HepG2 (cell line): Measurements from ENCODE around the gene REEP3. TPM values are rescaled to one million over a fixed set of nuclear protein-coding genes. Genes with fewer than 3 reads are reported as not detected.

Experiments
- ATAC-seq: fragments of 200-7000 bp; cut with Tn5 transposase; 3 replicates; pipeline ENCODE4 v1.9.1; 2020; ENCODE audit warnings: mild to moderate bottlenecking, moderate library complexity
- BruUV-seq: library from RNA; stranded (reverse); fragments of 400-500 nt; replicated peaks from 2 replicates; lab custom pipeline; 2021; lab: Mats Ljungman, UMichigan
- CTCF ChIA-PET: fragments of 300-600 bp; formaldehyde crosslinking; extraction: SDS; loops from one replicate; lab custom pipeline; 2021; ENCODE audit warnings: low total read pairs, inconsistent platforms, low intra/inter-chr PET ratio; lab: Yijun Ruan, JAX
- POLR2A ChIA-PET: fragments of 350-600 bp; sonication (Branson Sonifier 250); formaldehyde crosslinking; loops from one replicate; lab custom pipeline; 2020; ENCODE audit warnings: antibody characterized with exemption, inconsistent platforms; lab: Yijun Ruan, JAX
- DNase-seq: peaks from one replicate; pipeline ENCODE4 v3.0.0-alpha.2; 2015; ENCODE audit warnings: low spot score
- FAIRE-seq: peaks from 3 replicates; lab custom pipeline; 2011; peaks lifted over from hg19 to GRCh38; lab: Jason Lieb, UNC
- H2AFZ ChIP-seq: one replicate; pipeline ENCODE4 v1.6.1; 2011; ENCODE audit warnings: low read length, inconsistent platforms
- H3K27ac ChIP-seq: fragments of 300-600 bp; 3 replicates; pipeline ENCODE4 v1.8.0; 2011; ENCODE audit warnings: mixed run types, mild to moderate bottlenecking, mixed read lengths, low read length, inconsistent platforms; ENCODE audit not compliant: insufficient read depth; ENCODE audit errors: extremely low read length
- H3K27me3 ChIP-seq, 2 experiments: fragments of 200-600 bp in 1 of 2; 2 replicates in 1 of 2; 3 replicates in 1 of 2; pipeline versions ENCODE4 v1.6.0 to v1.8.0; 2011; ENCODE audit warnings: low read length in 2 of 2, mild to moderate bottlenecking in 2 of 2, moderate library complexity in 2 of 2, inconsistent platforms in 1 of 2; ENCODE audit not compliant: insufficient read depth in 2 of 2, control insufficient read depth in 1 of 2
- H3K36me3 ChIP-seq, 2 experiments: fragments of 200-600 bp in 1 of 2; replicated peaks in 1 of 2; 2 replicates in 1 of 2; 3 replicates in 1 of 2; pipeline versions ENCODE4 v1.5.1 to v1.8.0; 2011; ENCODE audit warnings: low read length in 2 of 2, inconsistent platforms in 1 of 2; ENCODE audit not compliant: insufficient read depth in 2 of 2, control insufficient read depth in 1 of 2
- H3K4me1 ChIP-seq: 2 replicates; pipeline ENCODE4 v1.5.1; 2012; ENCODE audit warnings: low read length, inconsistent platforms; ENCODE audit not compliant: insufficient read depth
- H3K4me2 ChIP-seq: 2 replicates; pipeline ENCODE4 v1.6.0; 2011; ENCODE audit warnings: low read depth, low read length, inconsistent platforms
- H3K4me3 ChIP-seq, 3 experiments: fragments of 200-600 bp in 1 of 3; sonication (generic), shearing (Covaris generic) in 1 of 3; replicated peaks in 1 of 3; 2 replicates each; pipeline ENCODE4 v1.5.1; 2011 to 2016; ENCODE audit warnings: low read length in 3 of 3, inconsistent platforms in 2 of 3, low read depth in 2 of 3, mild to moderate bottlenecking in 2 of 3, control low read depth in 1 of 3, mixed read lengths in 1 of 3; ENCODE audit not compliant: insufficient read depth in 1 of 3
- H3K79me2 ChIP-seq: one replicate; pipeline ENCODE4 v1.6.1; 2011; ENCODE audit warnings: low read length, inconsistent platforms; ENCODE audit not compliant: insufficient read depth
- H3K9ac ChIP-seq: 2 replicates; pipeline ENCODE4 v1.6.0; 2011; ENCODE audit warnings: mild to moderate bottlenecking, low read depth, low read length, inconsistent platforms; ENCODE audit not compliant: insufficient read depth
- H3K9me3 ChIP-seq: 2 replicates; pipeline ENCODE4 v1.5.1; 2012; ENCODE audit warnings: mild to moderate bottlenecking, low read length
- H4K20me1 ChIP-seq: 2 replicates; pipeline ENCODE4 v1.6.0; 2011; ENCODE audit warnings: inconsistent platforms, mild to moderate bottlenecking, low read length, moderate library complexity; ENCODE audit not compliant: insufficient read depth
- DMAP1 ChIP-seq: IDR thresholded peaks from 2 replicates; pipeline ENCODE4 v1.6.1; 2016
- FOSL1 ChIP-seq: sonication (generic); formaldehyde crosslinking; IDR thresholded peaks from 2 replicates; pipeline ENCODE4 v1.9.0; 2021; ENCODE audit warnings: missing genetic modification reagents, borderline replicate concordance
- NFE2L2 ChIP-seq: fragments of 150-350 bp; IDR thresholded peaks from 2 replicates; pipeline ENCODE4 v1.6.1; 2014; ENCODE audit warnings: low read length
- NFYC ChIP-seq: IDR thresholded peaks from 2 replicates; pipeline ENCODE4 v1.6.1; 2016; ENCODE audit warnings: missing genetic modification reagents, missing compliant biosample characterization
- PAX8 ChIP-seq: sonication (generic); formaldehyde crosslinking; IDR thresholded peaks from 2 replicates; pipeline ENCODE4 v1.8.0; 2022; ENCODE audit warnings: mild to moderate bottlenecking, missing genetic modification reagents, borderline replicate concordance
- PHF21A ChIP-seq: sonication (generic); formaldehyde crosslinking; IDR thresholded peaks from 2 replicates; pipeline ENCODE4 v1.5.0; 2020; ENCODE audit warnings: mild to moderate bottlenecking, missing genetic modification reagents
- TBX3 ChIP-seq: fragments of 450-650 bp; IDR thresholded peaks from 2 replicates; pipeline ENCODE4 v1.6.1; 2017; ENCODE audit warnings: antibody characterized with exemption, mild to moderate bottlenecking, inconsistent platforms, borderline replicate concordance
- ZNF17 ChIP-seq: sonication (generic); formaldehyde crosslinking; IDR thresholded peaks from 2 replicates; pipeline ENCODE4 v1.5.0; 2020; ENCODE audit warnings: mild to moderate bottlenecking, missing genetic modification reagents
- ZNF281 ChIP-seq: sonication (generic); formaldehyde crosslinking; IDR thresholded peaks from 2 replicates; pipeline ENCODE4 v1.4.0; 2020; ENCODE audit warnings: missing genetic modification reagents, borderline replicate concordance
- ZSCAN22 ChIP-seq: sonication (generic); formaldehyde crosslinking; IDR thresholded peaks from 2 replicates; pipeline ENCODE4 v1.4.0; 2020; ENCODE audit warnings: mild to moderate bottlenecking, missing genetic modification reagents
- WGBS: methylation state at CpG from one replicate; pipeline ENCODE4 v1.1.6; 2017; ENCODE audit warnings: low lambda C conversion rate; 5-methylcytosine and 5-hydroxymethylcytosine counted together
- in situ Hi-C: cut with HindIII; loops from 2 replicates; pipeline ENCODE4 v1.10.0; 2017; ENCODE audit warnings: low pct_unique_long_range_greater_than_20kb; ENCODE audit not compliant: extremely low pct_ligation_motif_present
- intact Hi-C: fragments of 100-400 bp; cut with micrococcal nuclease; formaldehyde crosslinking; loops from one replicate; pipeline ENCODE4 v1.10.0; 2022; ENCODE audit not compliant: unreplicated experiment
- polyA plus RNA-seq, 8 experiments: library from polyadenylated mRNA; depleted of rRNA in 3 of 8; stranded (reverse) in 7 of 8; unstranded in 1 of 8; fragments of >200 nt; fragmentation: Illumina TruSeq in 4 of 8; extraction: Trizol in 4 of 8; gene quantifications; 2 replicates each; pipeline versions ENCODE4 v1.2.1 to v1.2.3, GENCODE V29; 2011 to 2016; ENCODE audit warnings: low read depth in 4 of 8, missing spikeins in 1 of 8, mixed read lengths in 1 of 8; ENCODE audit not compliant: insufficient read depth in 1 of 8
- total RNA-seq, 5 experiments: library from RNA; depleted of rRNA; stranded (reverse); fragments of >200 nt; fragmentation: Illumina TruSeq; extraction: Trizol; gene quantifications; 2 replicates each; pipeline ENCODE4 v1.2.3, GENCODE V29; 2016; ENCODE audit warnings: low read depth in 1 of 5

The REEP3 gene
- total and polyA plus RNA-seq, 2 of the 13 experiments (the other 11 are each of a cell fraction or from before 2014, with no cell fraction given), result 7.1 to 31.4 TPM

GRCh38 chr10:63670291-63670898 lies 149.2 kb downstream of the REEP3 start:
- H3K9me3 ChIP-seq, result no peaks in the 10 kb centered on the region
- ATAC-seq, result no peak
- no peaks in the 10 kb centered on the region for H3K79me2 ChIP-seq
- no peak overlapping the region for H3K9ac ChIP-seq
- no peaks in the 10 kb centered on the region for H3K36me3 ChIP-seq
- no peak overlapping the region for H2AFZ ChIP-seq
- FAIRE-seq, result no peak
- no peaks in the 10 kb centered on the region for H3K27me3 ChIP-seq
- ChIA-PET POLR2A (no interaction called here), CTCF (no interaction called here)
- no peaks in the 10 kb centered on the region for H4K20me1 ChIP-seq
- BruUV-seq, result no TSS peak
- H3K27ac ChIP-seq, result no peak overlapping the region
- in situ Hi-C loops (no loop called here), intact Hi-C loops (no loop called here)
- H3K4me3 ChIP-seq, result no peak overlapping the region
- H3K4me1 ChIP-seq, result no peaks in the 10 kb centered on the region
- no peak overlapping the region for H3K4me2 ChIP-seq
- 48% methylated on average over 10 of the region's 10 CpGs for WGBS
- TF ChIP-seq FOSL1 (no peak), PAX8 (CRISPR knock-in tag) (no peak), ZNF17 (no peak), ZNF281 (CRISPR knock-in tag) (no peak), NFYC (CRISPR knock-in tag) (no peak), DMAP1 (CRISPR knock-in tag) (no peak), ZSCAN22 (no peak), NFE2L2 (no peak), PHF21A (no peak), TBX3 (no peak)
- no peak for DNase-seq
